ENCODE data around the gene S100B. TPM values are rescaled to one million over a fixed set of nuclear protein-coding genes. Genes with fewer than 3 reads are reported as not detected.

The S100B gene
- total and polyA plus RNA-seq, 2 of the 13 experiments (the other 11 are each of a cell fraction or from before 2014, with no cell fraction given) = not detected

- TF ChIP-seq RCOR2 (CRISPR knock-in tag; IDR thresholded peaks at IDR 0.05) (peak; percentile 62; the same call in 1 of the 2 replicates), IKZF5 (CRISPR knock-in tag; IDR thresholded peaks at IDR 0.05) (peak; percentile 40; the same call in 1 of the 2 replicates), MBD4 (IDR thresholded peaks at IDR 0.05; ENCODE audit: borderline replicate concordance, low read length) (no peak), ZFP36 (IDR thresholded peaks at IDR 0.05; ENCODE audit: borderline replicate concordance, low read depth, low read length, partially characterized antibody) (no peak), HMGA1 (CRISPR knock-in tag; conservative IDR thresholded peaks at IDR 0.05) (no peak), ZBTB4 (CRISPR knock-in tag; IDR thresholded peaks at IDR 0.05; ENCODE audit: borderline replicate concordance) (no peak), RBFOX2 (IDR thresholded peaks at IDR 0.05; ENCODE audit: low read depth, low read length) (no peak), ZNF343 (CRISPR knock-in tag; IDR thresholded peaks at IDR 0.05) (no peak), HNF4A (CRISPR knock-in tag; IDR thresholded peaks at IDR 0.05) (peak; percentile 36; the same call in 1 of the 2 replicates), ZNF331 (CRISPR knock-in tag; IDR thresholded peaks at IDR 0.05) (peak; percentile 36; the same call in 1 of the 2 replicates), ZNF720 (CRISPR knock-in tag; IDR thresholded peaks at IDR 0.05) (no peak), NR2F6 (IDR thresholded peaks at IDR 0.05) (no peak), NR2F6 (CRISPR knock-in tag; IDR thresholded peaks at IDR 0.05) (peak; percentile 42; the same call in 1 of the 2 replicates), SOX6 (IDR thresholded peaks at IDR 0.05) (no peak), SOX6 (CRISPR knock-in tag; IDR thresholded peaks at IDR 0.05) (peak; percentile 36), BORCS8-MEF2B (CRISPR knock-in tag; IDR thresholded peaks at IDR 0.05) (no peak), RERE (CRISPR knock-in tag; IDR thresholded peaks at IDR 0.05; ENCODE audit: low read depth) (no peak), IRF9 (CRISPR knock-in tag; IDR thresholded peaks at IDR 0.05; ENCODE audit: borderline replicate concordance) (no peak), SMAD3 (CRISPR knock-in tag; IDR thresholded peaks at IDR 0.05) (no peak)
Observed at GRCh38 chr21:46598581-46599572, 6.0 kb downstream of the S100B start (continued).

Measured in HepG2 (cell line).